Endothelial cell of umbilical vein (primary cell): ENCODE results near the gene LRSAM1. TPM values are rescaled to one million over a fixed set of nuclear protein-coding genes. Genes with fewer than 3 reads are reported as not detected.

Experiments
- BruUV-seq: library from RNA; stranded (reverse); fragments of 400-500 nt; replicated peaks from 2 replicates; lab custom pipeline; 2021; lab: Mats Ljungman, UMichigan
- CTCF ChIA-PET: fragments of 300-600, 350-600 bp; sonication (Branson Sonifier 250); formaldehyde crosslinking; loops from one replicate; lab custom pipeline; 2021; ENCODE audit warnings: antibody characterized with exemption, inconsistent platforms; lab: Charles Lee
- POLR2A ChIA-PET: fragments of 300-600, 350-600 bp; sonication (Branson Sonifier 250); formaldehyde crosslinking; loops from one replicate; lab custom pipeline; 2021; ENCODE audit warnings: antibody characterized with exemption, inconsistent platforms; lab: Charles Lee
- DNase-seq: peaks from one replicate; pipeline ENCODE4 v3.0.0-alpha.2; 2011; ENCODE audit warnings: low read depth, low spot score
- FAIRE-seq: peaks from 2 replicates; lab custom pipeline; 2011; peaks lifted over from hg19 to GRCh38; lab: Jason Lieb, UNC
- H2AFZ ChIP-seq: 2 replicates; pipeline ENCODE4 v1.6.0; 2012; ENCODE audit warnings: low read depth, low read length, control low read depth, inconsistent platforms
- H3K27ac ChIP-seq: 2 replicates; pipeline ENCODE4 v1.5.1; 2011; ENCODE audit warnings: low read depth, mild to moderate bottlenecking, control low read depth, low read length, moderate library complexity; ENCODE audit not compliant: insufficient read depth
- H3K27me3 ChIP-seq, 2 experiments: 2 replicates each; pipeline versions ENCODE4 v1.6.0 to v1.6.1; 2011; ENCODE audit warnings: low read length in 2 of 2, mixed read lengths in 1 of 2; ENCODE audit not compliant: control insufficient read depth in 2 of 2, insufficient read depth in 2 of 2
- H3K36me3 ChIP-seq, 2 experiments: 2 replicates in 1 of 2; 3 replicates in 1 of 2; pipeline ENCODE4 v1.5.1; 2011; ENCODE audit warnings: low read length in 2 of 2, mild to moderate bottlenecking in 1 of 2, moderate library complexity in 1 of 2; ENCODE audit not compliant: control insufficient read depth in 2 of 2, insufficient read depth in 2 of 2; ENCODE audit errors: extremely low read depth in 1 of 2
- H3K4me1 ChIP-seq: 3 replicates; pipeline ENCODE4 v1.5.1; 2011; ENCODE audit warnings: mild to moderate bottlenecking, low read length; ENCODE audit not compliant: control insufficient read depth, insufficient read depth; ENCODE audit errors: extremely low read depth
- H3K4me2 ChIP-seq: 2 replicates; pipeline ENCODE4 v1.6.1; 2011; ENCODE audit warnings: low read length, control low read depth, mixed read lengths; ENCODE audit not compliant: insufficient read depth
- H3K4me3 ChIP-seq, 3 experiments: fragments of 200-600 bp in 1 of 3; sonication (generic), shearing (Covaris generic) in 1 of 3; replicated peaks in 1 of 3; 2 replicates each; pipeline ENCODE4 v1.5.1; 2011 to 2016; ENCODE audit warnings: control low read depth in 3 of 3, low read length in 3 of 3, mild to moderate bottlenecking in 2 of 3, inconsistent platforms in 1 of 3, low read depth in 1 of 3, moderate library complexity in 1 of 3; ENCODE audit not compliant: insufficient read depth in 1 of 3
- H3K79me2 ChIP-seq: 2 replicates; pipeline ENCODE4 v1.6.0; 2012; ENCODE audit warnings: low read length, inconsistent platforms; ENCODE audit not compliant: control insufficient read depth, insufficient read depth
- H3K9ac ChIP-seq: replicated peaks from 2 replicates; pipeline ENCODE3; 2011; ENCODE audit warnings: low read length, control low read depth; ENCODE audit not compliant: insufficient read depth; ENCODE audit errors: extremely low read depth
- H3K9me1 ChIP-seq: replicated peaks from 3 replicates; pipeline ENCODE4 v1.6.0; 2011; ENCODE audit warnings: mild to moderate bottlenecking, low read length; ENCODE audit not compliant: control insufficient read depth, insufficient read depth; ENCODE audit errors: extremely low read depth
- H3K9me3 ChIP-seq: replicated peaks from 2 replicates; pipeline ENCODE4 v1.5.1; 2012; ENCODE audit warnings: low read length, inconsistent platforms; ENCODE audit not compliant: control insufficient read depth, insufficient read depth
- H4K20me1 ChIP-seq: replicated peaks from 2 replicates; pipeline ENCODE3; 2011; ENCODE audit warnings: mild to moderate bottlenecking, low read length; ENCODE audit not compliant: control insufficient read depth, insufficient read depth; ENCODE audit errors: extremely low read depth
- CTCF ChIP-seq, 2 donors: IDR thresholded peaks; 1 replicate in 1 of 2; 2 replicates in 1 of 2; pipeline ENCODE4 v1.5.1; 2011; ENCODE audit warnings: low read length in 2 of 2, mild to moderate bottlenecking in 2 of 2, moderate library complexity in 2 of 2, control low read depth in 1 of 2, inconsistent platforms in 1 of 2, low read depth in 1 of 2; ENCODE audit not compliant: insufficient read depth in 1 of 2; ENCODE audit errors: extremely low read depth in 1 of 2
- EZH2 ChIP-seq: IDR thresholded peaks from 2 replicates; pipeline ENCODE4 v1.6.1; 2012; ENCODE audit warnings: borderline replicate concordance, low read depth, mild to moderate bottlenecking, moderate library complexity, low read length, inconsistent platforms; ENCODE audit not compliant: severe bottlenecking
- FOS ChIP-seq: IDR thresholded peaks from 2 replicates; pipeline ENCODE4 v1.6.1; 2011; ENCODE audit warnings: mild to moderate bottlenecking, low read length, moderate library complexity, borderline replicate concordance; ENCODE audit not compliant: insufficient read depth
- GATA2 ChIP-seq: IDR thresholded peaks from 2 replicates; pipeline ENCODE4 v1.7.0; 2011; ENCODE audit warnings: low read depth, mild to moderate bottlenecking, moderate library complexity, mixed read lengths, low read length; ENCODE audit not compliant: insufficient read length, insufficient read depth
- MYC ChIP-seq: IDR thresholded peaks from one replicate; pipeline ENCODE4 v1.6.1; 2011; ENCODE audit warnings: mild to moderate bottlenecking, low read depth, low read length
- POLR2AphosphoS5 ChIP-seq: IDR thresholded peaks from 2 replicates; pipeline ENCODE4 v1.6.1; 2012; ENCODE audit warnings: low read depth, mild to moderate bottlenecking, control low read depth, low read length, moderate library complexity; ENCODE audit not compliant: insufficient read depth
- dilution Hi-C: fragments of 300-500 bp; cut with MboI; formaldehyde crosslinking; loops from one replicate; pipeline ENCODE4 v1.15.0; 2019; ENCODE audit warnings: low sequenced_read_pairs; ENCODE audit not compliant: extremely low pct_ligation_motif_present
- intact Hi-C: fragments of 100-400 bp; cut with micrococcal nuclease; formaldehyde crosslinking; loops from one replicate; pipeline ENCODE4 v1.10.0; 2022
- polyA plus RNA-seq, 4 experiments: library from polyadenylated mRNA; depleted of rRNA in 3 of 4; stranded (reverse) in 3 of 4; unstranded in 1 of 4; fragments of >200 nt; gene quantifications; 2 replicates each; pipeline versions ENCODE4 v1.2.1 to v1.2.3, GENCODE V29; 2011 to 2012; ENCODE audit warnings: missing spikeins in 1 of 4
- total RNA-seq: library from RNA; stranded (reverse); gene quantifications from 2 replicates; pipeline ENCODE4 v1.2.3, GENCODE V29; 2021
- TF ChIP-seq, protein P1 (sequence below): IDR thresholded peaks from 2 replicates; pipeline ENCODE4 v1.6.1; 2011; ENCODE audit not compliant: insufficient read depth, insufficient read length

Gene LRSAM1
- total and polyA plus RNA-seq, 2 donors (not counting 3 experiments of a cell fraction or from before 2014, with no cell fraction given), result 10.8 to 18.9 TPM

GRCh38 chr9:127550282-127550681 lies 99.0 kb downstream of the LRSAM1 start:
- no peak overlapping the region for H3K27ac ChIP-seq
- no peak for TF ChIP-seq EZH2
- no peak for TF ChIP-seq CTCF (IDR thresholded peaks at IDR 0.05; ENCODE audit: extremely low read depth in 1 of 2, insufficient read depth in 1 of 2, low read depth in 1 of 2, low read length in 2 of 2)
- TF ChIP-seq GATA2, result no peak
- no peak for TF ChIP-seq MYC
- TF ChIP-seq FOS, result no peak
- TF ChIP-seq, protein P1, sequence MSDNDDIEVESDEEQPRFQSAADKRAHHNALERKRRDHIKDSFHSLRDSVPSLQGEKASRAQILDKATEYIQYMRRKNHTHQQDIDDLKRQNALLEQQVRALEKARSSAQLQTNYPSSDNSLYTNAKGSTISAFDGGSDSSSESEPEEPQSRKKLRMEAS, result no peak
- TF ChIP-seq POLR2AphosphoS5, result no peak
- H3K4me2 ChIP-seq, result no peak overlapping the region
- intact Hi-C loops (no loop called here), dilution Hi-C loops (no loop called here)
- no peak for DNase-seq
- ChIA-PET POLR2A (no interaction called here), CTCF (interaction anchor here (1.6 kb wide), 1 partner anchor 10 kb away, joined by 6 read pairs; no protein-coding TSS in a partner anchor)
- H2AFZ ChIP-seq, result no peak overlapping the region
- peak; percentile 66 for FAIRE-seq
- no peaks in the 10 kb centered on the region for H4K20me1 ChIP-seq
- H3K4me3 ChIP-seq, result no peak overlapping the region
- H3K9ac ChIP-seq, result no peak overlapping the region
- H3K36me3 ChIP-seq, result peaks cover 0 to 10% of the 10 kb centered on the region in 2 experiments
- peaks cover 27% of the 10 kb centered on the region for H3K4me1 ChIP-seq
- peaks cover 98% of the 10 kb centered on the region for H3K79me2 ChIP-seq
- H3K27me3 ChIP-seq, result no peaks in the 10 kb centered on the region
- no peaks in the 10 kb centered on the region for H3K9me1 ChIP-seq
- BruUV-seq, result no TSS peak
- no peaks in the 10 kb centered on the region for H3K9me3 ChIP-seq
